ENCODE data around the gene CD226.

The CD226 gene

DNA sequence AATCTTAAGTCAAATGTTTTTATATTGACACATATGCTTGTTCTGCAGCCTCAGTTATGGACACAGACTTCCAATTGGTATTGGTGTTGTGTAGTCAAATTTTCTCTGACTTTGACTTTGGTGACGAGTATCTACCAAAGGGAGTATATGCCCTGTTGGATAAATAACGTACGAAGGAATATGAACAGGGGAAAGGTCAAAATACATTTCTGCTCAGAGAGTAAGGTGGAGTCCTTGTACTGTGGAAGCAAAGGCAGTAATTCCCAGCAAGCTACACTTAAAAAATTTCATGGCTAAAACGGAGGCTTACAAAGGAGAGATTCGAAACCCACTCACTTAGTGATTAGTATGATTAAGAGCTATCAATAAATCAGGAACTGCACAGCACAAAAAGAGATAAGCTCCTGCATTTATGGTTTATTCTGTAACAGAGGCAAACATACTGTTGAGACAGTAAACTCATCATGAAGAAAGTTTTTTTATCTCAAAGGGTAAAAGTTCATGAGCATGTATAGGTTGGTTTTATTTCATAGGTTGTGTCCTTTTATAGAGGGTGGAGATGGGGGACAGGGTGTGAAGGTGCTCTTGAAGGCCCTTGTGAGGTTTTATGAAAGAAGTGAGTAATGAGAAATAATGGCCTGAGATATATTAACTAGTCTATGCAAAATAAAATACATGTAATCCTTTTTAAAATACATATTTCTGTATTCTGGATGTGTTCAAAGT, 142.7 kb downstream of the CD226 start:
- DNase-seq = no peak
